ENCODE data around the gene ZBTB8A.

DNA sequence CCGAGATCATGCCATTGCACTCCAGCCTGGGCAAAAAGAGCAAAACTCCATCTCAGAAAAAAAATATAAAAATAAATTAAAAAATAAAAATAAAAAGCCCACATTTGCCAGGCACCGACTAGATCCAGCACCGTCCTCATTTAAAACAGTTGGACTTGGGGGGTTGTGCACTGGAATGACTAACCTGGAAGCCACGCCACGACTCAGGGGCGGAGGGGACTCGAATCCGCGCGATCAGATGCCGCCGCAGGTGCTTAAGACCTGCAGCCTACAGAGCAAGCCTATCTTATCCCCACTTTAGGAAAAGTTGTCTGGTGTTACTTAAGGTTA lies 72.6 kb downstream of the ZBTB8A start:
- TF ChIP-seq, protein P1, sequence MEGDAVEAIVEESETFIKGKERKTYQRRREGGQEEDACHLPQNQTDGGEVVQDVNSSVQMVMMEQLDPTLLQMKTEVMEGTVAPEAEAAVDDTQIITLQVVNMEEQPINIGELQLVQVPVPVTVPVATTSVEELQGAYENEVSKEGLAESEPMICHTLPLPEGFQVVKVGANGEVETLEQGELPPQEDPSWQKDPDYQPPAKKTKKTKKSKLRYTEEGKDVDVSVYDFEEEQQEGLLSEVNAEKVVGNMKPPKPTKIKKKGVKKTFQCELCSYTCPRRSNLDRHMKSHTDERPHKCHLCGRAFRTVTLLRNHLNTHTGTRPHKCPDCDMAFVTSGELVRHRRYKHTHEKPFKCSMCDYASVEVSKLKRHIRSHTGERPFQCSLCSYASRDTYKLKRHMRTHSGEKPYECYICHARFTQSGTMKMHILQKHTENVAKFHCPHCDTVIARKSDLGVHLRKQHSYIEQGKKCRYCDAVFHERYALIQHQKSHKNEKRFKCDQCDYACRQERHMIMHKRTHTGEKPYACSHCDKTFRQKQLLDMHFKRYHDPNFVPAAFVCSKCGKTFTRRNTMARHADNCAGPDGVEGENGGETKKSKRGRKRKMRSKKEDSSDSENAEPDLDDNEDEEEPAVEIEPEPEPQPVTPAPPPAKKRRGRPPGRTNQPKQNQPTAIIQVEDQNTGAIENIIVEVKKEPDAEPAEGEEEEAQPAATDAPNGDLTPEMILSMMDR (IDR thresholded peaks at IDR 0.05): no peak
- TF ChIP-seq POLR2A (IDR thresholded peaks at IDR 0.05): no peak

Data from breast epithelium (tissue), 3 donors.